ENCODE data around the gene KIAA0319L. TPM values are rescaled to one million over a fixed set of nuclear protein-coding genes. Genes with fewer than 3 reads are reported as not detected.

KIAA0319L gene
- total and polyA plus RNA-seq, 7 donors: 8.3 to 50.4 (median 30.7) TPM

DNA sequence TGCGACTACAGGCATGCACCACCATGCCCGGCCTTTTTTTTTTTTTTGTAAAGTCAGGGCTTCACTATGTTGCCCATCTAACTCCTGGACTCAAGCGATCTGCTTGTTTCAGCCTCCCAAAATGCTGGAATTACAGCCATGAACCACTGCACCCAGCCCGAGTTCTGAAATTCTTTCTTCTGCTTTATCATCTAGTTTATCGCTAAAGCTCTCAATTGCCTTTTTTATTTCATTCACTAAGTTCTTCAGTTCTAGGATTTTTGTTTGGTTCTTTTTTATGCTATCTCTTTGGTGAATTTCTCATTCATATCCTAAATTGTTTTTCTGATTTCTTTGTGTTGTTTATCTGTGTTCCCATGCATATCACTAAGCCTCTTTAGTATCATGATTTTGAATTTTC is 27.0 kb downstream of the KIAA0319L start:
- no peak overlapping the region for H3K4me3 ChIP-seq
- no peak overlapping the region for H3K27ac ChIP-seq
- 78 to 79% methylated on average over 5 of the region's 5 CpGs for WGBS, 2 donors
- H3K4me1 ChIP-seq: peaks cover 0 to 22% (median 12%) of the 10 kb centered on the region in 4 donors
- H3K27me3 ChIP-seq: no peaks in the 10 kb centered on the region
- TF ChIP-seq, protein P1, sequence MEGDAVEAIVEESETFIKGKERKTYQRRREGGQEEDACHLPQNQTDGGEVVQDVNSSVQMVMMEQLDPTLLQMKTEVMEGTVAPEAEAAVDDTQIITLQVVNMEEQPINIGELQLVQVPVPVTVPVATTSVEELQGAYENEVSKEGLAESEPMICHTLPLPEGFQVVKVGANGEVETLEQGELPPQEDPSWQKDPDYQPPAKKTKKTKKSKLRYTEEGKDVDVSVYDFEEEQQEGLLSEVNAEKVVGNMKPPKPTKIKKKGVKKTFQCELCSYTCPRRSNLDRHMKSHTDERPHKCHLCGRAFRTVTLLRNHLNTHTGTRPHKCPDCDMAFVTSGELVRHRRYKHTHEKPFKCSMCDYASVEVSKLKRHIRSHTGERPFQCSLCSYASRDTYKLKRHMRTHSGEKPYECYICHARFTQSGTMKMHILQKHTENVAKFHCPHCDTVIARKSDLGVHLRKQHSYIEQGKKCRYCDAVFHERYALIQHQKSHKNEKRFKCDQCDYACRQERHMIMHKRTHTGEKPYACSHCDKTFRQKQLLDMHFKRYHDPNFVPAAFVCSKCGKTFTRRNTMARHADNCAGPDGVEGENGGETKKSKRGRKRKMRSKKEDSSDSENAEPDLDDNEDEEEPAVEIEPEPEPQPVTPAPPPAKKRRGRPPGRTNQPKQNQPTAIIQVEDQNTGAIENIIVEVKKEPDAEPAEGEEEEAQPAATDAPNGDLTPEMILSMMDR (IDR thresholded peaks at IDR 0.05): no peak
- no peak for TF ChIP-seq POLR2AphosphoS5 (IDR thresholded peaks at IDR 0.05)
- TF ChIP-seq POLR2A (IDR thresholded peaks at IDR 0.05): no peak
- no peak for TF ChIP-seq EP300 (IDR thresholded peaks at IDR 0.05)
- intact Hi-C loops (cut with DNase I): no loop called here
- H3K9me3 ChIP-seq: no peaks in the 10 kb centered on the region
- no peak for DNase-seq
- H3K36me3 ChIP-seq: peaks cover 0 to 7% (median 3%) of the 10 kb centered on the region in 4 donors

DNA sequence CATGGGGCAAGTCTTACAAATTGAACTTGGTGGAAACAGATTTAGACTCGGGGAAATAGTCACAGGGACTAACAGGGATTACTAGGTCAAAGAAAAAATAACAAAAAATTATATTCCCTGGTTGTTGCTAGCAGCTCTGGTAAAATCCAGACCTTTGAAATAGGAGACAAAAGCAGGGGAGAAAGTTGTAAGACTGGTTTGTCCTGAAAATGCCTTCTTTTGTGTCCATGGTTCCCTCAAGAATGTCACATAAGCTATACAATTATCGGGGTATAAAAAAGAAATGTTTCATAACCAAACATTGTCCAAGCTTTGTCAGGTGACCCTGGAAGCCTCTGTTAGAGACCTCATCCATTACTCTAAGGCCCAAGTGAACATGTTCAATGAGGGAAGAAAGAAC is 33.1 kb downstream of the KIAA0319L start:
- no peaks in the 10 kb centered on the region for H3K36me3 ChIP-seq
- no peak for DNase-seq
- H3K4me1 ChIP-seq: no peaks in the 10 kb centered on the region
- H3K27me3 ChIP-seq: no peaks in the 10 kb centered on the region
- no peak overlapping the region for H3K4me3 ChIP-seq
- TF ChIP-seq POLR2A (IDR thresholded peaks at IDR 0.05): no peak
- TF ChIP-seq POLR2AphosphoS5 (IDR thresholded peaks at IDR 0.05): no peak
- TF ChIP-seq, protein P1 (IDR thresholded peaks at IDR 0.05): no peak
- no peak for TF ChIP-seq EP300 (IDR thresholded peaks at IDR 0.05)
- no peak overlapping the region for H3K27ac ChIP-seq
- WGBS, 2 donors: 44 to 80% methylated on average over 2 of the region's 2 CpGs
- H3K9me3 ChIP-seq: no peaks in the 10 kb centered on the region
- intact Hi-C loops (cut with DNase I): no loop called here

DNA sequence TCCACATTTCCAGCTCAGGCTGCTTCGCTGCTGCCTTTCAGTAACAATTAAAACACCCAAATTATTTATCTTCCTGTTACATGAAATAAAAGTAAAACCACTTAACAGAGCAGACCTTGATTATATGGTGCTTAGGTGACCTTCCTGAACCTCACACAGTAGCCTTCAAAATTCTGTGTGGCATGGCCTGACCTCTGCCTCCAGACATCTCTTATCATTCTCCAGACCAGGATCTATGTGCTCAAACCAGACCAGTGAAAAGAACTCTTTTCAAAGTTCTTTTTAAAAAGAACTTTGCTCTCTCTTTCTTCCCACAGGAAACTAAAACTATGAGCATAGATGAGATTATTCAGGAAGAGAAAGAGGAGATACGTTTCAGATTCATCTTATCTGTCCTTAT is 37.8 kb downstream of the KIAA0319L start:
- Histone ChIP-seq H3K27ac (no peak overlapping the region), H3K27me3 (no peaks in the 10 kb centered on the region), H3K4me1 (no peaks in the 10 kb centered on the region), H3K4me3 (no peak overlapping the region), H3K9me3 (no peaks in the 10 kb centered on the region), H3K36me3 (no peaks in the 10 kb centered on the region)
- 75 to 85% methylated on average over 2 of the region's 2 CpGs for WGBS, 2 donors
- no peak for DNase-seq
- TF ChIP-seq POLR2A (IDR thresholded peaks at IDR 0.05): no peak
- TF ChIP-seq EP300 (IDR thresholded peaks at IDR 0.05): no peak
- TF ChIP-seq, protein P1 (IDR thresholded peaks at IDR 0.05): no peak
- no peak for TF ChIP-seq POLR2AphosphoS5 (IDR thresholded peaks at IDR 0.05)
- intact Hi-C loops (cut with DNase I): no loop called here

DNA sequence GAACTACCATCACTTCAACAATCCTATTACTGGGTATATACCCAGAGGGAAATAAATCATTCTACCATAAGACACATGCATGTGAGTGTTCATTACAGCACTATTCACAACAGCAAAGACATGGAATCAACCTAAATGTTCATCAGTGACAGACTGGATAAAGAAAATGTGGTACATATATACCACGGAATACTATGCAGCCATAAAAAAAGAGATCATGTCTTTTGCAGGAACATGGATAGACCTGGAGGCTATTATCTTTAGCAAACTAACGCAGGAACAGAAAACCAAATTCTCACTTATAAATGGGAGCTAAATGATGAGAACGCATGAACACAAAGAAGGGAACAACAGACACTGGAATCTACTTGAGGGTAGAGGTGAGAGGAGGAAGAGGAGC is 39.0 kb downstream of the KIAA0319L start:
- 98% methylated on average over 3 of the region's 3 CpGs for WGBS, 2 donors
- H3K4me3 ChIP-seq: no peak overlapping the region
- intact Hi-C loops (cut with DNase I): no loop called here

DNA sequence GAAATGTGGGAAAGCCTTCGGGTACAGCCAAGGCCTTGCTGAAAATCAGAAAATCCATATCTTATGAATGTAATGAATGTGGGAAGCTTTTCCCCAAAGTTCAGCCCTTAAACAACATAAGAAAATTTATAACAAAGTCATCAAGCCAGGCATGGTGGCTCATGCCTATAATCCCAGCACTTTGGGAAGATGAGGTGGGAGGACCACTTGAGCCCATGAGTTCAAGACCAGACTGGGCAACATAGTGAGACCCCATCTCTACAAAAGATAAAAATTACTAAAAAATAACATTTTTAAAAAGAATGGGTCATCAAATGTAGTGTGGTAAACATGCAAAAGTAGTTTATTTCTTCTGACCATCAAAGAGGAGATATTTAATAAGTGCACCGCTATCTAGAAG is 45.9 kb downstream of the KIAA0319L start:
- 96 to 99% methylated on average over 2 of the region's 2 CpGs for WGBS, 2 donors
- Histone ChIP-seq H3K27me3 (no peaks in the 10 kb centered on the region), H3K27ac (no peak overlapping the region), H3K4me3 (no peak overlapping the region), H3K36me3 (peaks cover 0 to 5% (median 2%) of the 10 kb centered on the region in 4 donors), H3K4me1 (no peaks in the 10 kb centered on the region), H3K9me3 (no peaks in the 10 kb centered on the region)
- DNase-seq: no peak
- TF ChIP-seq POLR2AphosphoS5 (IDR thresholded peaks at IDR 0.05) (no peak), POLR2A (IDR thresholded peaks at IDR 0.05) (no peak), EP300 (IDR thresholded peaks at IDR 0.05) (no peak)
- TF ChIP-seq, protein P1 (IDR thresholded peaks at IDR 0.05): no peak
- intact Hi-C loops (cut with DNase I): no loop called here

More for the DNA sequence above, 39.0 kb downstream of the KIAA0319L start:
- H3K27me3 ChIP-seq: no peaks in the 10 kb centered on the region
- no peaks in the 10 kb centered on the region for H3K4me1 ChIP-seq
- no peaks in the 10 kb centered on the region for H3K36me3 ChIP-seq
- no peak for TF ChIP-seq EP300 (IDR thresholded peaks at IDR 0.05)
- H3K9me3 ChIP-seq: no peaks in the 10 kb centered on the region
- no peak for DNase-seq
- no peak overlapping the region for H3K27ac ChIP-seq

All from sigmoid colon (tissue), 7 donors.